ENCODE measurements around the gene ATOH8. TPM values are rescaled to one million over a fixed set of nuclear protein-coding genes. Genes with fewer than 3 reads are reported as not detected.
A peak's percentile ranks its signal among the peaks of the same experiment; 100 is the strongest.

Gene ATOH8
- total RNA-seq, 1 experiment from 2014 or later: 0.81 TPM

DNA sequence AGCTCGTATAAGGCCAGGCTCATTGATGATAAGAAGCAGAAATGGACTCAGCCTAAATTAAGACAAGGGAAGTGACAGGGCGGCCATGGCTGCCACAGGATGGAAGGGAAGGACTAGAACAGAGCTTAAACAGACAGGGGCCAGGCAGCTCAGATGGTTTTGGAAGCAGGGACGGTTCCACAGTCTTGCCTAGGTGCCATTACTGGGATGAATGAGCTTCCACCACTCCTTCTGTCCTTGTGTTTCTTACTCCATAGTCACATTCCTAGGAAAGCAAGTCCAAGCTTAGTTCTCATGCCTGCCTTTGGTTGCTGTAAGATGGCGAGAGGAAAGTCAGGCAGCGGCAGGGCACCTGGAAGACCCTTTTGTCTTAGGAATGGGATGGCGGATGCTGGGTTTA, 47.7 kb upstream of the ATOH8 start:
- TF ChIP-seq ZNF232 (CRISPR knock-in tag; IDR thresholded peaks at IDR 0.05): no peak
- TF ChIP-seq NFATC4 (CRISPR knock-in tag; IDR thresholded peaks at IDR 0.05): no peak
- TF ChIP-seq SP1 (CRISPR knock-in tag; conservative IDR thresholded peaks at IDR 0.05): no peak
- TF ChIP-seq, protein P1, sequence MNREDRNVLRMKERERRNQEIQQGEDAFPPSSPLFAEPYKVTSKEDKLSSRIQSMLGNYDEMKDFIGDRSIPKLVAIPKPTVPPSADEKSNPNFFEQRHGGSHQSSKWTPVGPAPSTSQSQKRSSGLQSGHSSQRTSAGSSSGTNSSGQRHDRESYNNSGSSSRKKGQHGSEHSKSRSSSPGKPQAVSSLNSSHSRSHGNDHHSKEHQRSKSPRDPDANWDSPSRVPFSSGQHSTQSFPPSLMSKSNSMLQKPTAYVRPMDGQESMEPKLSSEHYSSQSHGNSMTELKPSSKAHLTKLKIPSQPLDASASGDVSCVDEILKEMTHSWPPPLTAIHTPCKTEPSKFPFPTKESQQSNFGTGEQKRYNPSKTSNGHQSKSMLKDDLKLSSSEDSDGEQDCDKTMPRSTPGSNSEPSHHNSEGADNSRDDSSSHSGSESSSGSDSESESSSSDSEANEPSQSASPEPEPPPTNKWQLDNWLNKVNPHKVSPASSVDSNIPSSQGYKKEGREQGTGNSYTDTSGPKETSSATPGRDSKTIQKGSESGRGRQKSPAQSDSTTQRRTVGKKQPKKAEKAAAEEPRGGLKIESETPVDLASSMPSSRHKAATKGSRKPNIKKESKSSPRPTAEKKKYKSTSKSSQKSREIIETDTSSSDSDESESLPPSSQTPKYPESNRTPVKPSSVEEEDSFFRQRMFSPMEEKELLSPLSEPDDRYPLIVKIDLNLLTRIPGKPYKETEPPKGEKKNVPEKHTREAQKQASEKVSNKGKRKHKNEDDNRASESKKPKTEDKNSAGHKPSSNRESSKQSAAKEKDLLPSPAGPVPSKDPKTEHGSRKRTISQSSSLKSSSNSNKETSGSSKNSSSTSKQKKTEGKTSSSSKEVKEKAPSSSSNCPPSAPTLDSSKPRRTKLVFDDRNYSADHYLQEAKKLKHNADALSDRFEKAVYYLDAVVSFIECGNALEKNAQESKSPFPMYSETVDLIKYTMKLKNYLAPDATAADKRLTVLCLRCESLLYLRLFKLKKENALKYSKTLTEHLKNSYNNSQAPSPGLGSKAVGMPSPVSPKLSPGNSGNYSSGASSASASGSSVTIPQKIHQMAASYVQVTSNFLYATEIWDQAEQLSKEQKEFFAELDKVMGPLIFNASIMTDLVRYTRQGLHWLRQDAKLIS (CRISPR knock-in tag; IDR thresholded peaks at IDR 0.05; ENCODE audit: borderline replicate concordance): no peak
- TF ChIP-seq, protein P2, sequence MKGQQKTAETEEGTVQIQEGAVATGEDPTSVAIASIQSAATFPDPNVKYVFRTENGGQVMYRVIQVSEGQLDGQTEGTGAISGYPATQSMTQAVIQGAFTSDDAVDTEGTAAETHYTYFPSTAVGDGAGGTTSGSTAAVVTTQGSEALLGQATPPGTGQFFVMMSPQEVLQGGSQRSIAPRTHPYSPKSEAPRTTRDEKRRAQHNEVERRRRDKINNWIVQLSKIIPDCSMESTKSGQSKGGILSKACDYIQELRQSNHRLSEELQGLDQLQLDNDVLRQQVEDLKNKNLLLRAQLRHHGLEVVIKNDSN (CRISPR knock-in tag; IDR thresholded peaks at IDR 0.05): no peak
- no peak for TF ChIP-seq SOX15 (CRISPR knock-in tag; IDR thresholded peaks at IDR 0.05)
- TF ChIP-seq, protein P3, sequence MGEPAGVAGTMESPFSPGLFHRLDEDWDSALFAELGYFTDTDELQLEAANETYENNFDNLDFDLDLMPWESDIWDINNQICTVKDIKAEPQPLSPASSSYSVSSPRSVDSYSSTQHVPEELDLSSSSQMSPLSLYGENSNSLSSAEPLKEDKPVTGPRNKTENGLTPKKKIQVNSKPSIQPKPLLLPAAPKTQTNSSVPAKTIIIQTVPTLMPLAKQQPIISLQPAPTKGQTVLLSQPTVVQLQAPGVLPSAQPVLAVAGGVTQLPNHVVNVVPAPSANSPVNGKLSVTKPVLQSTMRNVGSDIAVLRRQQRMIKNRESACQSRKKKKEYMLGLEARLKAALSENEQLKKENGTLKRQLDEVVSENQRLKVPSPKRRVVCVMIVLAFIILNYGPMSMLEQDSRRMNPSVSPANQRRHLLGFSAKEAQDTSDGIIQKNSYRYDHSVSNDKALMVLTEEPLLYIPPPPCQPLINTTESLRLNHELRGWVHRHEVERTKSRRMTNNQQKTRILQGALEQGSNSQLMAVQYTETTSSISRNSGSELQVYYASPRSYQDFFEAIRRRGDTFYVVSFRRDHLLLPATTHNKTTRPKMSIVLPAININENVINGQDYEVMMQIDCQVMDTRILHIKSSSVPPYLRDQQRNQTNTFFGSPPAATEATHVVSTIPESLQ (CRISPR knock-in tag; IDR thresholded peaks at IDR 0.05): no peak
- DNase-seq (ENCODE audit: low spot score) (no peak), ATAC-seq (no peak)
- Mint-ChIP-seq H3K4me3 (no peak overlapping the region), H3K27ac (no peak overlapping the region), H3K4me1 (peaks cover 28% of the 10 kb centered on the region), H3K9me3 (no peaks in the 10 kb centered on the region), H3K36me3 (no peaks in the 10 kb centered on the region), H3K27me3 (ENCODE audit: low read depth) (peaks cover 12% of the 10 kb centered on the region)
- ChIA-PET CTCF (interaction anchor here (0.9 to 4.3 kb wide), 14 partner anchors 8 to 108 kb away, joined by 3 to 42 read pairs (median 8); partner anchors contain the start of gene GNLY), POLR2A (no interaction called here)

DNA sequence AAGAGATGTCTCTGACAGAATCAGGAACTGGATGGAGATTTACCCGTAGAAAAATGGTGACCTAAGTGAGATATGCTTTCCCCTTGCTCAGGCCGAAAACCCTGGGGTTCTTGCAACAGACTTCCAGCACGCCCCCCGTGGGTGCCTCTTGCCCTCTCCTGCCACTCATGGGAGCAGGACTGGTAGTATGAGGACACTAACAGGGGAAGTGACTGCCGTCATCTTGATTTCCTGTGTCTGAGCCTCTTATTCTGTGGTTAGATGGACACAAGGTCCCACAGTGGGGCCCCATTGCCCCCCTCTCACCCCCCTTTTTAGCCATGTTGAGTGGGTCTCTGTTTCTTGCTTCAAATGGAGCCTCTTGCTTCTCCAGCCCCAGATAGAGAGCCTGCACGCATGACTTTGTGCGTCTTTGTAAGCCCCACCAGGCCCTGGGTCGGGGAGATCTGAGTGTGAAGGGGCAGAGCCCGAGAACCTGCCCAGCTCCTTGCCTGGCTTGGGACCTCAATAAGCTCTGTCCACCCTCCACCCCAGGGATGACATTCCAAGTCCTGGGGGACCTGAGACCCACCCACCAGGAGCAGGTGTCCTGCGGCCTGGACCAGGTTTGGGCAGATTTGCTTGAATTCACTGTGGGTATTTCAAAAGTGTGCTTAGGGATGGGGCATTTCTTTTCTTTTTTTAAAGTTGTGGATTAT, 47.0 kb upstream of the ATOH8 start:
- Mint-ChIP-seq H3K4me1 (peaks cover 21% of the 10 kb centered on the region), H3K9me3 (no peaks in the 10 kb centered on the region), H3K27me3 (ENCODE audit: low read depth) (peaks cover 12% of the 10 kb centered on the region), H3K36me3 (no peaks in the 10 kb centered on the region), H3K4me3 (no peak overlapping the region), H3K27ac (no peak overlapping the region)
- CTCF ChIA-PET: interaction anchor here (0.6 to 4.3 kb wide), 31 partner anchors 9 to 399 kb away, joined by 3 to 42 read pairs (median 6); partner anchors contain the start of genes ATOH8, GNLY and POLR1A
- TF ChIP-seq ZNF232 (CRISPR knock-in tag; IDR thresholded peaks at IDR 0.05): no peak
- TF ChIP-seq TP53 (CRISPR knock-in tag; IDR thresholded peaks at IDR 0.05): no peak
- TF ChIP-seq EMX1 (CRISPR knock-in tag; IDR thresholded peaks at IDR 0.05): no peak
- TF ChIP-seq CREB1 (CRISPR knock-in tag; IDR thresholded peaks at IDR 0.05): no peak
- TF ChIP-seq, protein P2 (CRISPR knock-in tag; IDR thresholded peaks at IDR 0.05): no peak
- no peak for TF ChIP-seq ZBTB21 (CRISPR knock-in tag; IDR thresholded peaks at IDR 0.05; ENCODE audit: borderline replicate concordance)
- TF ChIP-seq TEAD1 (CRISPR knock-in tag; IDR thresholded peaks at IDR 0.05): no peak
- no peak for TF ChIP-seq NR1H2 (CRISPR knock-in tag; IDR thresholded peaks at IDR 0.05)
- POLR2A ChIA-PET: no interaction called here
- ATAC-seq: peak; percentile 33; the same call in 1 of the 2 replicates
- no peak for DNase-seq (ENCODE audit: low spot score)

DNA sequence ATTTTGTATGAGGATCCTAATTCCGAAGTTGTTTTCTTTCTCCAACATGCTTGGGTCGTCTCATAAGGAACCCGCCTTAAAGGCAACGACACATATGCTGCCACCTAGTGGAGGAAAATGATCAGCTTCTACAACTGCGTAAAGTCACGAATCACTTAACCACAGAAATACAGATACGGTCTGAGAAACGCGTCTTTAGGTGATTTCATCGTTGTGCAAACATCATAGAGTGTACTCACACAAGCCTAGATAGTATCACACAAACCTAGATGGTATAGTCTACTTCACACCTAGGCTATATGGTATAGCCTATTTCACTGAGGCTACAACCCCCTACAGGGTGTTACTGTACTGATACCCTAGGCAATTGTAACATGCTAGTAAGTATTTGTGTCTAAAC, 46.5 kb upstream of the ATOH8 start:
- peaks cover 12% of the 10 kb centered on the region for H3K27me3 Mint-ChIP-seq (ENCODE audit: low read depth)
- CTCF ChIA-PET: interaction anchor here (0.6 to 4.3 kb wide), 31 partner anchors 8 to 398 kb away, joined by 3 to 42 read pairs (median 6); partner anchors contain the start of genes ATOH8, GNLY and POLR1A
- DNase-seq (ENCODE audit: low spot score) (peak; percentile 47), ATAC-seq (peak; percentile 82)
- no peak overlapping the region for H3K4me3 Mint-ChIP-seq
- peaks cover 15% of the 10 kb centered on the region for H3K4me1 Mint-ChIP-seq
- POLR2A ChIA-PET: no interaction called here
- H3K9me3 Mint-ChIP-seq: no peaks in the 10 kb centered on the region
- H3K36me3 Mint-ChIP-seq: no peaks in the 10 kb centered on the region
- H3K27ac Mint-ChIP-seq: no peak overlapping the region
- TF ChIP-seq ZNF219 (CRISPR knock-in tag; IDR thresholded peaks at IDR 0.05; ENCODE audit: borderline replicate concordance) (no peak), ZNF263 (CRISPR knock-in tag; IDR thresholded peaks at IDR 0.05; ENCODE audit: low read depth) (no peak), ZNF121 (CRISPR knock-in tag; IDR thresholded peaks at IDR 0.05) (no peak)
- TF ChIP-seq, protein P4, sequence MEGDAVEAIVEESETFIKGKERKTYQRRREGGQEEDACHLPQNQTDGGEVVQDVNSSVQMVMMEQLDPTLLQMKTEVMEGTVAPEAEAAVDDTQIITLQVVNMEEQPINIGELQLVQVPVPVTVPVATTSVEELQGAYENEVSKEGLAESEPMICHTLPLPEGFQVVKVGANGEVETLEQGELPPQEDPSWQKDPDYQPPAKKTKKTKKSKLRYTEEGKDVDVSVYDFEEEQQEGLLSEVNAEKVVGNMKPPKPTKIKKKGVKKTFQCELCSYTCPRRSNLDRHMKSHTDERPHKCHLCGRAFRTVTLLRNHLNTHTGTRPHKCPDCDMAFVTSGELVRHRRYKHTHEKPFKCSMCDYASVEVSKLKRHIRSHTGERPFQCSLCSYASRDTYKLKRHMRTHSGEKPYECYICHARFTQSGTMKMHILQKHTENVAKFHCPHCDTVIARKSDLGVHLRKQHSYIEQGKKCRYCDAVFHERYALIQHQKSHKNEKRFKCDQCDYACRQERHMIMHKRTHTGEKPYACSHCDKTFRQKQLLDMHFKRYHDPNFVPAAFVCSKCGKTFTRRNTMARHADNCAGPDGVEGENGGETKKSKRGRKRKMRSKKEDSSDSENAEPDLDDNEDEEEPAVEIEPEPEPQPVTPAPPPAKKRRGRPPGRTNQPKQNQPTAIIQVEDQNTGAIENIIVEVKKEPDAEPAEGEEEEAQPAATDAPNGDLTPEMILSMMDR (IDR thresholded peaks at IDR 0.05): peak; percentile 72; the same call in 1 of the 2 replicates
- TF ChIP-seq, protein P5, sequence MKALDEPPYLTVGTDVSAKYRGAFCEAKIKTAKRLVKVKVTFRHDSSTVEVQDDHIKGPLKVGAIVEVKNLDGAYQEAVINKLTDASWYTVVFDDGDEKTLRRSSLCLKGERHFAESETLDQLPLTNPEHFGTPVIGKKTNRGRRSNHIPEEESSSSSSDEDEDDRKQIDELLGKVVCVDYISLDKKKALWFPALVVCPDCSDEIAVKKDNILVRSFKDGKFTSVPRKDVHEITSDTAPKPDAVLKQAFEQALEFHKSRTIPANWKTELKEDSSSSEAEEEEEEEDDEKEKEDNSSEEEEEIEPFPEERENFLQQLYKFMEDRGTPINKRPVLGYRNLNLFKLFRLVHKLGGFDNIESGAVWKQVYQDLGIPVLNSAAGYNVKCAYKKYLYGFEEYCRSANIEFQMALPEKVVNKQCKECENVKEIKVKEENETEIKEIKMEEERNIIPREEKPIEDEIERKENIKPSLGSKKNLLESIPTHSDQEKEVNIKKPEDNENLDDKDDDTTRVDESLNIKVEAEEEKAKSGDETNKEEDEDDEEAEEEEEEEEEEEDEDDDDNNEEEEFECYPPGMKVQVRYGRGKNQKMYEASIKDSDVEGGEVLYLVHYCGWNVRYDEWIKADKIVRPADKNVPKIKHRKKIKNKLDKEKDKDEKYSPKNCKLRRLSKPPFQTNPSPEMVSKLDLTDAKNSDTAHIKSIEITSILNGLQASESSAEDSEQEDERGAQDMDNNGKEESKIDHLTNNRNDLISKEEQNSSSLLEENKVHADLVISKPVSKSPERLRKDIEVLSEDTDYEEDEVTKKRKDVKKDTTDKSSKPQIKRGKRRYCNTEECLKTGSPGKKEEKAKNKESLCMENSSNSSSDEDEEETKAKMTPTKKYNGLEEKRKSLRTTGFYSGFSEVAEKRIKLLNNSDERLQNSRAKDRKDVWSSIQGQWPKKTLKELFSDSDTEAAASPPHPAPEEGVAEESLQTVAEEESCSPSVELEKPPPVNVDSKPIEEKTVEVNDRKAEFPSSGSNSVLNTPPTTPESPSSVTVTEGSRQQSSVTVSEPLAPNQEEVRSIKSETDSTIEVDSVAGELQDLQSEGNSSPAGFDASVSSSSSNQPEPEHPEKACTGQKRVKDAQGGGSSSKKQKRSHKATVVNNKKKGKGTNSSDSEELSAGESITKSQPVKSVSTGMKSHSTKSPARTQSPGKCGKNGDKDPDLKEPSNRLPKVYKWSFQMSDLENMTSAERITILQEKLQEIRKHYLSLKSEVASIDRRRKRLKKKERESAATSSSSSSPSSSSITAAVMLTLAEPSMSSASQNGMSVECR (CRISPR knock-in tag; IDR thresholded peaks at IDR 0.05; ENCODE audit: borderline replicate concordance): no peak
